Measurements from ENCODE around the gene ADGRF5.

DNA sequence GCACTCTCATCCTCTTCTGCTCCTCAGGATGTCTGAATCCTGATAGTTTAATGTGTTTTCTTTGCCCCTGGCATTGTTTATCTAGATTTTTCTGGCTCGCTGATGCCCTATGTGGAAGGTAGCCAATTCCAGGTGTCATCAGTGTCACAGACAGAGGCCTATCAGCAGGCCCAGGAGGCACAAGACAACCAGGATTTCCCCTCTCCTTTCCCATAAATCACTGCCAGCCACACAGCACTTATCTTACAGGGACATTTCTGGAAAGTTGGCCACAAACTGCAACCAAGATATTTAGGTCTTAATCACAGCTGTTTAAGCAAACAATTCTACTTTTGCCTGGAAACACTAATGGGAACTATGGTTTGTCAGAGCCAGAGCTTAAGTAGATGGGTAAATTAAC, 28.1 kb downstream of the ADGRF5 start:
- TF ChIP-seq, protein P1, sequence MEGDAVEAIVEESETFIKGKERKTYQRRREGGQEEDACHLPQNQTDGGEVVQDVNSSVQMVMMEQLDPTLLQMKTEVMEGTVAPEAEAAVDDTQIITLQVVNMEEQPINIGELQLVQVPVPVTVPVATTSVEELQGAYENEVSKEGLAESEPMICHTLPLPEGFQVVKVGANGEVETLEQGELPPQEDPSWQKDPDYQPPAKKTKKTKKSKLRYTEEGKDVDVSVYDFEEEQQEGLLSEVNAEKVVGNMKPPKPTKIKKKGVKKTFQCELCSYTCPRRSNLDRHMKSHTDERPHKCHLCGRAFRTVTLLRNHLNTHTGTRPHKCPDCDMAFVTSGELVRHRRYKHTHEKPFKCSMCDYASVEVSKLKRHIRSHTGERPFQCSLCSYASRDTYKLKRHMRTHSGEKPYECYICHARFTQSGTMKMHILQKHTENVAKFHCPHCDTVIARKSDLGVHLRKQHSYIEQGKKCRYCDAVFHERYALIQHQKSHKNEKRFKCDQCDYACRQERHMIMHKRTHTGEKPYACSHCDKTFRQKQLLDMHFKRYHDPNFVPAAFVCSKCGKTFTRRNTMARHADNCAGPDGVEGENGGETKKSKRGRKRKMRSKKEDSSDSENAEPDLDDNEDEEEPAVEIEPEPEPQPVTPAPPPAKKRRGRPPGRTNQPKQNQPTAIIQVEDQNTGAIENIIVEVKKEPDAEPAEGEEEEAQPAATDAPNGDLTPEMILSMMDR (IDR thresholded peaks at IDR 0.05; ENCODE audit: extremely low read depth in 1 of 2, insufficient read depth in 1 of 2, low read depth in 1 of 2, low read length in 2 of 2): no peak
- TF ChIP-seq POLR2AphosphoS5 (IDR thresholded peaks at IDR 0.05; ENCODE audit: insufficient read depth, low read depth, low read length): no peak
- TF ChIP-seq POLR2A (IDR thresholded peaks at IDR 0.05; ENCODE audit: low read depth, low read length): no peak
- no peak for TF ChIP-seq EZH2 (IDR thresholded peaks at IDR 0.05; ENCODE audit: borderline replicate concordance, low read depth, low read length, severe bottlenecking)
- TF ChIP-seq, protein P2, sequence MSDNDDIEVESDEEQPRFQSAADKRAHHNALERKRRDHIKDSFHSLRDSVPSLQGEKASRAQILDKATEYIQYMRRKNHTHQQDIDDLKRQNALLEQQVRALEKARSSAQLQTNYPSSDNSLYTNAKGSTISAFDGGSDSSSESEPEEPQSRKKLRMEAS (IDR thresholded peaks at IDR 0.05; ENCODE audit: insufficient read depth, insufficient read length): no peak
- no peak for TF ChIP-seq MYC (IDR thresholded peaks at IDR 0.05; ENCODE audit: low read depth, low read length)
